ENCODE measurements around the gene ECM2.

Gene ECM2

GRCh38 chr9:92496396-92497176 lies 39.2 kb downstream of the ECM2 start:
- DNase-seq: no peak

- no peak for DNase-seq
Observed at GRCh38 chr9:92494856-92495255, 40.9 kb downstream of the ECM2 start.

GRCh38 chr9:92493749-92494387 lies 41.9 kb downstream of the ECM2 start:
- no peak for DNase-seq

GRCh38 chr9:92492781-92493401 lies 42.9 kb downstream of the ECM2 start:
- no peak for DNase-seq

- no peak for DNase-seq
Observed at GRCh38 chr9:92488681-92489550, 46.9 kb downstream of the ECM2 start.

- no peak for DNase-seq
Observed at GRCh38 chr9:92486371-92486770, 49.4 kb downstream of the ECM2 start.

- DNase-seq: no peak
Observed at GRCh38 chr9:92484563-92484962, 51.2 kb downstream of the ECM2 start.

- DNase-seq: no peak
Observed at GRCh38 chr9:92483627-92484545, 51.9 kb downstream of the ECM2 start.

- DNase-seq: no peak
Observed at GRCh38 chr9:92482805-92483204, 53.0 kb downstream of the ECM2 start.

- DNase-seq: no peak
Observed at GRCh38 chr9:92482329-92482728, 53.5 kb downstream of the ECM2 start, which contains the start of gene ASPN. Gene ASPN (minus strand): TSS chr9:92482506.

GRCh38 chr9:92480986-92481633 lies 54.7 kb downstream of the ECM2 start:
- no peak for DNase-seq

GRCh38 chr9:92480291-92480771 lies 55.5 kb downstream of the ECM2 start:
- DNase-seq: no peak

- DNase-seq: no peak
Observed at GRCh38 chr9:92479346-92479745, 56.4 kb downstream of the ECM2 start.

- no peak for DNase-seq
Observed at GRCh38 chr9:92478783-92479182, 57.0 kb downstream of the ECM2 start.

GRCh38 chr9:92476962-92477361 lies 58.8 kb downstream of the ECM2 start:
- no peak for DNase-seq

GRCh38 chr9:92474587-92474986 lies 61.2 kb downstream of the ECM2 start:
- no peak for DNase-seq

- no peak for DNase-seq
Observed at GRCh38 chr9:92468206-92468605, 67.6 kb downstream of the ECM2 start.

- DNase-seq: no peak
Observed at GRCh38 chr9:92467511-92467910, 68.3 kb downstream of the ECM2 start.

GRCh38 chr9:92467041-92467440 lies 68.7 kb downstream of the ECM2 start:
- DNase-seq: no peak

- DNase-seq: no peak
Observed at GRCh38 chr9:92463984-92464383, 71.8 kb downstream of the ECM2 start.

- no peak for DNase-seq
Observed at GRCh38 chr9:92463387-92463786, 72.4 kb downstream of the ECM2 start.
